Gastrocnemius medialis (tissue), 4 donors: ENCODE data around the gene LMAN2L. TPM values are rescaled to one million over a fixed set of nuclear protein-coding genes. Genes with fewer than 3 reads are reported as not detected.

ENCODE experiments used
- ATAC-seq, 2 donors: fragments of 150-250 bp; one replicate each; pipeline ENCODE4 v1.9.1; 2016
- DNase-seq, 2 donors: peaks; one replicate each; pipeline ENCODE4 v3.0.0-alpha.2; 2019
- H3K27ac ChIP-seq, 4 donors: fragments of 200-600 bp; sonication (generic); 1 replicate in 1 of 4; 2 replicates in 3 of 4; pipeline ENCODE4 v1.5.1; 2016 to 2018; ENCODE audit warnings: mild to moderate bottlenecking in 2 of 4, moderate library complexity in 1 of 4
- H3K27me3 ChIP-seq, 3 donors: fragments of 200-600 bp; sonication (generic) in 2 of 3; 1 replicate in 1 of 3; 2 replicates in 2 of 3; pipeline versions ENCODE4 v1.5.1 to v1.6.0; 2016 to 2019; ENCODE audit warnings: mild to moderate bottlenecking in 1 of 3, moderate library complexity in 1 of 3
- H3K36me3 ChIP-seq, 2 donors: fragments of 200-600 bp; sonication (generic) in 1 of 2; one replicate each; pipeline ENCODE4 v1.5.1; 2017 to 2018
- H3K4me1 ChIP-seq, 2 donors: fragments of 200-600 bp; sonication (generic) in 1 of 2; one replicate each; pipeline ENCODE4 v1.5.1; 2016 to 2017; ENCODE audit warnings: mild to moderate bottlenecking in 2 of 2
- H3K4me3 ChIP-seq, 4 donors: fragments of 200-600 bp; sonication (generic) in 3 of 4; 1 replicate in 1 of 4; 2 replicates in 3 of 4; pipeline ENCODE4 v1.5.1; 2016 to 2019; ENCODE audit warnings: mild to moderate bottlenecking in 2 of 4
- H3K9me3 ChIP-seq, 3 donors: fragments of 200-600 bp; sonication (generic) in 2 of 3; 1 replicate in 1 of 3; 2 replicates in 2 of 3; pipeline ENCODE4 v1.5.1; 2016 to 2019
- POLR2A ChIP-seq, 2 donors: fragments of 450-650 bp; IDR thresholded peaks; one replicate each; pipeline ENCODE4 v1.6.1; 2017; ENCODE audit warnings: antibody characterized with exemption in 2 of 2, mild to moderate bottlenecking in 2 of 2, moderate library complexity in 2 of 2
- in situ Hi-C, 4 donors: fragments of 200-750 bp; cut with MboI; loops; one replicate each; pipeline versions ENCODE4 v1.15.0 to v1.8.0; 2017; ENCODE audit warnings: low sequenced_read_pairs in 4 of 4
- intact Hi-C: fragments of 100-400 bp; cut with DNase I; formaldehyde crosslinking; loops from one replicate; pipeline ENCODE4 v1.15.1; 2023; ENCODE audit warnings: low total_unique reads
- total RNA-seq, 4 donors: library from RNA; depleted of rRNA; stranded (reverse); fragments of >200 nt; gene quantifications; one replicate each; pipeline versions ENCODE4 v1.1.0 to v1.2.3, GENCODE V29; 2016
- TF ChIP-seq, protein P1 (sequence below), 5 experiments: fragments of 450-650 bp in 3 of 5; fragments of 200-600 bp in 2 of 5; sonication (generic) in 2 of 5; IDR thresholded peaks in 4 of 5; conservative IDR thresholded peaks in 1 of 5; 1 replicate in 4 of 5; 2 replicates in 1 of 5; pipeline ENCODE4 v1.5.1; 2016 to 2019; ENCODE audit warnings: antibody characterized with exemption in 5 of 5, mild to moderate bottlenecking in 3 of 5, moderate library complexity in 3 of 5

LMAN2L gene
- total RNA-seq, 4 donors from 2014 or later: 8.8 to 17.3 (median 16.4) TPM

DNA sequence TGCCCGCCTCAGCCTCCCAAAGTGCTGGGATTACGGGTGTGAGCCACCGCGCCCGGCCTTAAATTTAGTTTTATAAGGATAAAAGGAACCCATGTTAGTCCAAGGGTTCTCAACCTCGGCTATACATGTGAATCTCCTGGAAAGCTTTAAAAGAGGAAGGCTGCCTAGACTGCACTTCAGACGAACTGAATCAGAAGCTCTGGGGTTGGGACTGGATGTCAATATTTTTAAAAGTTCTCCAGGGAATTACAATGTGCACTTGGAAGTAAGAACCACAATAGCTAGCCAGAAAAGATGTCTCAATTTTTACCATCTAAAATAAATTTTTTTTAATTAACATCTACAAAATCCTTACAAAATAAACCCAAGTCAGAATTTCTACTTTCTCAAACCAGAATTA, 10.1 kb downstream of the LMAN2L start:
- Histone ChIP-seq H3K27ac (peak overlapping the region in 1 of 4 donors; percentile 7), H3K4me3 (no peak overlapping the region), H3K9me3 (no peaks in the 10 kb centered on the region), H3K36me3 (peaks cover 0 to 84% of the 10 kb centered on the region in 2 donors), H3K27me3 (no peaks in the 10 kb centered on the region), H3K4me1 (peaks cover 0 to 4% of the 10 kb centered on the region in 2 donors)
- no peak for DNase-seq
- no peak for TF ChIP-seq POLR2A (IDR thresholded peaks at IDR 0.05)
- TF ChIP-seq, protein P1, sequence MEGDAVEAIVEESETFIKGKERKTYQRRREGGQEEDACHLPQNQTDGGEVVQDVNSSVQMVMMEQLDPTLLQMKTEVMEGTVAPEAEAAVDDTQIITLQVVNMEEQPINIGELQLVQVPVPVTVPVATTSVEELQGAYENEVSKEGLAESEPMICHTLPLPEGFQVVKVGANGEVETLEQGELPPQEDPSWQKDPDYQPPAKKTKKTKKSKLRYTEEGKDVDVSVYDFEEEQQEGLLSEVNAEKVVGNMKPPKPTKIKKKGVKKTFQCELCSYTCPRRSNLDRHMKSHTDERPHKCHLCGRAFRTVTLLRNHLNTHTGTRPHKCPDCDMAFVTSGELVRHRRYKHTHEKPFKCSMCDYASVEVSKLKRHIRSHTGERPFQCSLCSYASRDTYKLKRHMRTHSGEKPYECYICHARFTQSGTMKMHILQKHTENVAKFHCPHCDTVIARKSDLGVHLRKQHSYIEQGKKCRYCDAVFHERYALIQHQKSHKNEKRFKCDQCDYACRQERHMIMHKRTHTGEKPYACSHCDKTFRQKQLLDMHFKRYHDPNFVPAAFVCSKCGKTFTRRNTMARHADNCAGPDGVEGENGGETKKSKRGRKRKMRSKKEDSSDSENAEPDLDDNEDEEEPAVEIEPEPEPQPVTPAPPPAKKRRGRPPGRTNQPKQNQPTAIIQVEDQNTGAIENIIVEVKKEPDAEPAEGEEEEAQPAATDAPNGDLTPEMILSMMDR (IDR thresholded peaks at IDR 0.05 in 4 of 5, conservative IDR thresholded peaks at IDR 0.05 in 1 of 5): no peak
- in situ Hi-C loops (no loop called here), intact Hi-C loops (no loop called here)
- no peak for ATAC-seq

DNA sequence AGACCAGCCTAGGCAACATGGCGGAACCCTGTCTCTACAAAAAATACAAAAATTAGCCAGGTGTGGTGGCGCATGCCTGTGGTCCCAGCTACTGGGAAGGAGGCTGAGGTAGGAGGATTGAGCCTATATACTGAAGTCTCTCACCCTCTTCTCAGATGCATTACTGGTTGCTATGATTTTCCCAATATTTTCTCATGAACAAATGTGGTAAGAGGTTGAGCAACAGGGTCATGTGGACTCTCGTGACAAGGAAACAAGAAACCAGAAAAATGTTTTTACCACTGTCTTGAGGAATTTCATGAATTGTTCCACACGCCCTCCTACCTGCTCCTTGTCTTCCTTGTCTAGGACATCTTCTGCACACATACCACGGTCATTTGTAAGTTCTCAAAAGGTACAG, 12.4 kb downstream of the LMAN2L start:
- no peaks in the 10 kb centered on the region for H3K9me3 ChIP-seq
- H3K4me1 ChIP-seq: peaks cover 0 to 3% of the 10 kb centered on the region in 2 donors
- ATAC-seq (no peak), DNase-seq (no peak)
- TF ChIP-seq, protein P1 (IDR thresholded peaks at IDR 0.05 in 4 of 5, conservative IDR thresholded peaks at IDR 0.05 in 1 of 5): no peak
- TF ChIP-seq POLR2A (IDR thresholded peaks at IDR 0.05): no peak
- H3K27me3 ChIP-seq: no peaks in the 10 kb centered on the region
- peaks cover 0 to 62% of the 10 kb centered on the region in 2 donors for H3K36me3 ChIP-seq
- in situ Hi-C loops: no loop called here
- H3K4me3 ChIP-seq: no peak overlapping the region
- H3K27ac ChIP-seq: no peak overlapping the region
- intact Hi-C loops: no loop called here

DNA sequence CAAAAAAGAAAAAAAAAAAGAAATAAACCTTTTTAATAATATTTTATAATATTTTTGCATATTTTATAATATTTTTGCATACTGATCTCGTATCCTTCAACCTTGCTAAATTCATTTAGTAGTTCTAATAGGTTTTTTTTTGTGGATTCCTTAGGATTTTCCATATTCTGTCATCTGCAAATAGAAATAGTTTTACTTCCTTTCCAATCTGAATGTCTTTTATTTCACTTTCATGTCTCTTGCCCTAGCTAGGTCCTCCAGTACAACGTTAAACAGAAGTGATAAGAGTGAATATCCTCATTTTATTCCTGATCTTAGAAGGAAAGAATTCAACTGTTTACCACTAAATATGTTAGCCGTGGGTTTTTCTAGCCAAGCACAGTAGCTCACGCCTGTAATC, 13.7 kb downstream of the LMAN2L start:
- Histone ChIP-seq H3K27me3 (no peaks in the 10 kb centered on the region), H3K4me1 (peaks cover 0 to 3% of the 10 kb centered on the region in 2 donors), H3K27ac (no peak overlapping the region), H3K36me3 (peaks cover 0 to 49% of the 10 kb centered on the region in 2 donors), H3K4me3 (no peak overlapping the region), H3K9me3 (no peaks in the 10 kb centered on the region)
- intact Hi-C loops (no loop called here), in situ Hi-C loops (no loop called here)
- TF ChIP-seq, protein P1 (IDR thresholded peaks at IDR 0.05 in 4 of 5, conservative IDR thresholded peaks at IDR 0.05 in 1 of 5): no peak
- TF ChIP-seq POLR2A (IDR thresholded peaks at IDR 0.05): no peak
- ATAC-seq (no peak), DNase-seq (no peak)

DNA sequence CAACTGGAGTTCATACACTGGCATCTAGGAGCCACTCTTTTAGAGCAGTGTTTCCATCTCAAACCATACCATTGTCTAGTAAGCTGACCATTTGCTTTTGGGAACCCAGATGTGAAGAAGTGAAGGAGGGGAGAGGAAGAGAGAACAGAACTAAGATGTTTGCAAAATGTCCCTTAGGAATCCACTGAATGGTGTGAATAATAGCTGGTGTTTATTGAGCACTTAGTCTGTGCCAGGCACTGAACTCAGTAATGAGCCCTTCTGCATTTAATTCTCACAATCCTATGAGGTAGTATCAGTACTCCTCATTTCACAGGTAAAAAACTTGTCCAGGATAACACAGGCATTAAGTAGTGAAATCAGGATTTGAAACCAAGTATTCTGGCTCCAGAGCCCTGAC, 23.5 kb downstream of the LMAN2L start:
- Histone ChIP-seq H3K9me3 (no peaks in the 10 kb centered on the region), H3K4me1 (no peaks in the 10 kb centered on the region), H3K27ac (no peak overlapping the region), H3K36me3 (peaks cover 0 to 18% of the 10 kb centered on the region in 2 donors), H3K4me3 (no peak overlapping the region), H3K27me3 (no peaks in the 10 kb centered on the region)
- TF ChIP-seq POLR2A (IDR thresholded peaks at IDR 0.05): no peak
- TF ChIP-seq, protein P1 (IDR thresholded peaks at IDR 0.05 in 4 of 5, conservative IDR thresholded peaks at IDR 0.05 in 1 of 5): no peak
- intact Hi-C loops (no loop called here), in situ Hi-C loops (no loop called here)
- ATAC-seq (no peak), DNase-seq (no peak)

DNA sequence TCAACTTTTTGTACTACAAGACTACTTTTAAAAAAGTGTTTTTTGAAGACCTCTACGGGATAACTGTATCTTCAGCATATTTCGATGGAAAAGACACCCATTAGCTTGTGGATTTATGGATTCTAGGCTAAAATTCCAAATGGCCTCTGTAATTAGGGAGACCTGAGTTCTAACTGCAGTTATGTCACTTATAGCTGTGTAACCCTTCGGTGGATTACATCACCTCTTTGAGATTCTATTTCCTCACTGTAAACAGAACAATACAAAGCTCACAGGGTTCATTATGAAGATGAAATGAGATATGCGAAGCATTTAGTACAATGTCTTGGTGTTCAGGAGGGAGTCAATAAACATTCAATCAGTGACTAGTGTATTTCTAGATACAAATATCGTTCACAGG, 24.2 kb downstream of the LMAN2L start:
- Histone ChIP-seq H3K27ac (no peak overlapping the region), H3K27me3 (no peaks in the 10 kb centered on the region), H3K9me3 (no peaks in the 10 kb centered on the region), H3K4me3 (no peak overlapping the region), H3K36me3 (peaks cover 0 to 25% of the 10 kb centered on the region in 2 donors), H3K4me1 (no peaks in the 10 kb centered on the region)
- intact Hi-C loops (no loop called here), in situ Hi-C loops (no loop called here)
- TF ChIP-seq, protein P1 (IDR thresholded peaks at IDR 0.05 in 4 of 5, conservative IDR thresholded peaks at IDR 0.05 in 1 of 5): no peak
- no peak for TF ChIP-seq POLR2A (IDR thresholded peaks at IDR 0.05)
- DNase-seq (no peak), ATAC-seq (no peak)
